Measurements from ENCODE around the gene SEPTIN11. TPM values are rescaled to one million over a fixed set of nuclear protein-coding genes. Genes with fewer than 3 reads are reported as not detected.

SEPTIN11 gene
- 51.8 and 75.7 TPM in 2 replicates for total RNA-seq

GRCh38 chr4:76949276-76950051, at the start of gene SEPTIN11:
Gene SEPTIN11 (plus strand): TSS chr4:76949752. CDS start chr4:76949904, 152 bp downstream.

Other genes starting within 250 kb of the SEPTIN11 start
- 28.2 and 28.3 TPM in 2 replicates for gene SOWAHB, start 51.6 kb upstream of the SEPTIN11 start, total RNA-seq
- gene CCNI, start 126.2 kb downstream of the SEPTIN11 start, total RNA-seq, result 113 and 227 TPM in 2 replicates
- 21.3 and 47.0 TPM in 2 replicates for gene CCNG2, start 207.5 kb downstream of the SEPTIN11 start, total RNA-seq